ENCODE data around the gene NLRC5.

DNA sequence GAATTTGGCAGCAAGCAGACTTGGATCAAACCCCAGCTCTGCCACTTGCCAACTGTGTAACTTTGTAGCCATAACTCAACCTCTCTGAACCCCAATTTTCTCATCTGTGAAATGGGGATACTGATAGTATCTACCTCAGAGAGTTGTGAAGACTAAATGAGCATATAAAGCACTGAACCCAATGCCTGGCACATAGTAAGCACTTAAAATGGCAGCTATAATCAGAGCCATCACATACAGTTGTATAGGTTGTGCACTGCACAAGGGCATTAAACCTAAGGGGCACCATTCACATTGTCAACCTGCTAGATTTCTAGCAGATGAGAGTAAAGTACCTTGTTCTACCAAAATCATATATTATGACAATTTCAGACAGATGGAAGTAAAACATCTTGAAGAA, 92.4 kb downstream of the NLRC5 start:
- TF ChIP-seq, protein P1, sequence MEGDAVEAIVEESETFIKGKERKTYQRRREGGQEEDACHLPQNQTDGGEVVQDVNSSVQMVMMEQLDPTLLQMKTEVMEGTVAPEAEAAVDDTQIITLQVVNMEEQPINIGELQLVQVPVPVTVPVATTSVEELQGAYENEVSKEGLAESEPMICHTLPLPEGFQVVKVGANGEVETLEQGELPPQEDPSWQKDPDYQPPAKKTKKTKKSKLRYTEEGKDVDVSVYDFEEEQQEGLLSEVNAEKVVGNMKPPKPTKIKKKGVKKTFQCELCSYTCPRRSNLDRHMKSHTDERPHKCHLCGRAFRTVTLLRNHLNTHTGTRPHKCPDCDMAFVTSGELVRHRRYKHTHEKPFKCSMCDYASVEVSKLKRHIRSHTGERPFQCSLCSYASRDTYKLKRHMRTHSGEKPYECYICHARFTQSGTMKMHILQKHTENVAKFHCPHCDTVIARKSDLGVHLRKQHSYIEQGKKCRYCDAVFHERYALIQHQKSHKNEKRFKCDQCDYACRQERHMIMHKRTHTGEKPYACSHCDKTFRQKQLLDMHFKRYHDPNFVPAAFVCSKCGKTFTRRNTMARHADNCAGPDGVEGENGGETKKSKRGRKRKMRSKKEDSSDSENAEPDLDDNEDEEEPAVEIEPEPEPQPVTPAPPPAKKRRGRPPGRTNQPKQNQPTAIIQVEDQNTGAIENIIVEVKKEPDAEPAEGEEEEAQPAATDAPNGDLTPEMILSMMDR (IDR thresholded peaks at IDR 0.05): no peak
- no peak for TF ChIP-seq POLR2AphosphoS5 (IDR thresholded peaks at IDR 0.05)
